Measurements from ENCODE around the gene SPATA24.

DNA sequence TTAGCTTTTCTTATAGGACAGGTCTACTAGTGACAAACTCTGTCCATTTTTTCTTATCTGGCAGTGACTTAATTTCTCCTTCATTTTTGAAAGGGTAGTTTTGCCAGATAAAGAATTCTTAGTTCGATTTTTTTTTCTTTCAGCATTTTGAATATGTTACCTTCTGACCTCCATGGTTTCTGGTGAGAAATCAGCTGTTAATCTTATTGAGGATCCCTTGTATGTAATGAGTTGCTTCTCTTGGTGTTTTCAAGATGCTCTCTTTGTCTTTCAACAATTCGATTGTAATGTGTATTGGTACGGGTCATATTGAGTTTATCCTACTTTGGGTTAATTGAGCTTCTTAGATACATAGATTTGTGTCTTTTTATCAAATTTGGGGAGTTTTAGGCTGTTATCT, 49.7 kb downstream of the SPATA24 start:
- TF ChIP-seq, protein P1, sequence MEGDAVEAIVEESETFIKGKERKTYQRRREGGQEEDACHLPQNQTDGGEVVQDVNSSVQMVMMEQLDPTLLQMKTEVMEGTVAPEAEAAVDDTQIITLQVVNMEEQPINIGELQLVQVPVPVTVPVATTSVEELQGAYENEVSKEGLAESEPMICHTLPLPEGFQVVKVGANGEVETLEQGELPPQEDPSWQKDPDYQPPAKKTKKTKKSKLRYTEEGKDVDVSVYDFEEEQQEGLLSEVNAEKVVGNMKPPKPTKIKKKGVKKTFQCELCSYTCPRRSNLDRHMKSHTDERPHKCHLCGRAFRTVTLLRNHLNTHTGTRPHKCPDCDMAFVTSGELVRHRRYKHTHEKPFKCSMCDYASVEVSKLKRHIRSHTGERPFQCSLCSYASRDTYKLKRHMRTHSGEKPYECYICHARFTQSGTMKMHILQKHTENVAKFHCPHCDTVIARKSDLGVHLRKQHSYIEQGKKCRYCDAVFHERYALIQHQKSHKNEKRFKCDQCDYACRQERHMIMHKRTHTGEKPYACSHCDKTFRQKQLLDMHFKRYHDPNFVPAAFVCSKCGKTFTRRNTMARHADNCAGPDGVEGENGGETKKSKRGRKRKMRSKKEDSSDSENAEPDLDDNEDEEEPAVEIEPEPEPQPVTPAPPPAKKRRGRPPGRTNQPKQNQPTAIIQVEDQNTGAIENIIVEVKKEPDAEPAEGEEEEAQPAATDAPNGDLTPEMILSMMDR (conservative IDR thresholded peaks at IDR 0.05 in 1 of 2, IDR thresholded peaks at IDR 0.05 in 1 of 2; ENCODE audit: low read depth in 1 of 2, low read length in 2 of 2) = no peak
- TF ChIP-seq EZH2 (IDR thresholded peaks at IDR 0.05; ENCODE audit: low read length, missing control alignments) = no peak

Data from fibroblast of lung (primary cell).